Left colon (tissue), 2 donors: ENCODE data around the gene PEPD. TPM values are rescaled to one million over a fixed set of nuclear protein-coding genes. Genes with fewer than 3 reads are reported as not detected.
A peak's percentile ranks its signal among the peaks of the same experiment; 100 is the strongest.
"Not testable (repeated sequence)": the region's sequence is repeated elsewhere in the genome, so short reads cannot be mapped to it uniquely, and the experiment has no call there.

Experiments used
- ATAC-seq: fragments of 200-7000 bp; cut with Tn5 transposase; one replicate; pipeline ENCODE4 v1.9.1; 2020; ENCODE audit warnings: mild to moderate bottlenecking, moderate library complexity
- DNase-seq, 2 donors: peaks; one replicate each; pipeline ENCODE4 v3.0.0-alpha.2; 2020
- intact Hi-C, 2 donors: fragments of 100-400 bp; cut with DNase I in 1 of 2; cut with micrococcal nuclease in 1 of 2; formaldehyde crosslinking; loops; one replicate each; pipeline versions ENCODE4 v1.11.2 to v1.14.0; 2022; cut with DNase I, micrococcal nuclease
- total RNA-seq, 2 donors: library from RNA; stranded (reverse); fragmentation: NEBNext Ultra II Directional; extraction: Animal tissue kit (Norgen Biotek cat#: 25700); gene quantifications; one replicate each; pipeline ENCODE4 v1.2.1, GENCODE V29; 2021
- donor health status: DM: no; HTN: no; CAD: no.
- donor health status: DM: yes; HTN: yes; CAD: no.

Gene PEPD
- total RNA-seq, 2 donors from 2014 or later, result 35.7 to 86.1 TPM

DNA sequence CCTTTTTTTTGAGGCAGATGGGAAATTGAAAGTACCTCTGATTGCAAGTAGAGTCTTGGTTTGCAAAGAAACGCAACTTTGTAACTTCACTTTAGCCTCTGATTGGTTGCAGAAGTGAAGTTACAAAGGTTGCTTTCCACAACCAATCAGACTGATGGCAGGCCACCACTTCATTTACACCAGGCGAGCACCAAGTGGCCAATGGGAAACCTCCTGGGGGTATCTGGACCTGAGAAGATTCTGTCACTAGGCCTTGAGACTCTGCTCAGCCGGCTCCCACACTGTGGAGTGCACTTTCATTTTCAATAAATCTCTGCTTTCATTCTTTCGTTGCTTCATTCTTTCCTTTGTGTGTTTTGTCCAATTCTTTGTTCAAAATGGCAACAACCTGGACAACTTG is 19.1 kb downstream of the PEPD start:
- no peak for ATAC-seq
- intact Hi-C loops, result no loop called here

DNA sequence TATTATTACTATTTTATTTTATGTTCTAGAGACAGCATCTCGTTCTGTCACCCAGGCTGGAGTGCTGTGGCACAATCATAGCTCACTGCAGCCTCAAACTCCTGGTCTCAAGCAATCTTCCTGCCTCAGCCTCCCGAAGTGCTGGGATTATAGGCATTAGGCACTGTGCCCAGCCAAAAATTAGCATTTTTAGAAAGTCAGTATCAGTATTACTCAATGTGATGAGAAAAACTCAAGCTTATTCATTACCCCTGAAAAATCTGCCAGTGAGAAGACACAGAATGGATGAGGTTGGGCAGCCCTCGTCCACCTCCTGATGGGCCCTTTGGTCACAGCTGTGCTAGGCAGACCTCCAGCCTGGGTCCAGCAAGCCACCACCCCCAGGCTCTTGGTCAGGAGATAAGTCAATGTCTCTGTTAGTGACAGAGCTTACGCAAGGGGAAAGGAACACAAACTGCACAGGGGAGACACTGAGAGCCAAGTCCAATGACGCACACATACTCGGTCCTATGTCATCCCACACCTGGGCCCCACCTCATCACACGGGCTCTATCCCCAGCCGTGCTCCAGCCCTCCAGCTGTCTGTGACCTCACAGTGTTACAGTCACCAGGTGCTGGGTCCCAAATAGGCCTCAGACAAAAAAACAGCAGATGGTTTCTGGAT is 19.8 kb downstream of the PEPD start:
- DNase-seq (no peak), ATAC-seq (no peak)
- intact Hi-C loops, result no loop called here

More for the DNA sequence above, 19.1 kb downstream of the PEPD start:
- no peak for DNase-seq

DNA sequence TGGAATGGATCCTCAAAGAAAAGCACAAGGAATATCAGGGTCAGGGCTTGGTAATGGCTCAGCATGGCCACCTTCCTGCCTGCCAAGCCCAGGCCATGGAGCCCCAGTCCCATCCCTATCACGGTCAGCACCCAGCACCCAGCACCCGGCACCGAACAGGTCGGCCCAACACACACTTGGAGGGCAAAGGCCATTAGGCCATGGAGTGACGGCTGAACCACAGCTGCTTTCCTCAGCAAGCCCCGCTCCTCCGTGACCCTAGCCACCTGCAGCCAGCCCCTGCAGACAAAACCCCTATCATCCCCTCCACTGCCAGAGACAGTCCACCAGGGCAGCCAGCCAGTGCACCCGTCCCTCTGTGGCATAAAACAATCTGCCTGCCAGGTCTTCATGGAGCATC is 20.6 kb downstream of the PEPD start:
- no peak for DNase-seq
- ATAC-seq, result no peak
- intact Hi-C loops, result no loop called here

DNA sequence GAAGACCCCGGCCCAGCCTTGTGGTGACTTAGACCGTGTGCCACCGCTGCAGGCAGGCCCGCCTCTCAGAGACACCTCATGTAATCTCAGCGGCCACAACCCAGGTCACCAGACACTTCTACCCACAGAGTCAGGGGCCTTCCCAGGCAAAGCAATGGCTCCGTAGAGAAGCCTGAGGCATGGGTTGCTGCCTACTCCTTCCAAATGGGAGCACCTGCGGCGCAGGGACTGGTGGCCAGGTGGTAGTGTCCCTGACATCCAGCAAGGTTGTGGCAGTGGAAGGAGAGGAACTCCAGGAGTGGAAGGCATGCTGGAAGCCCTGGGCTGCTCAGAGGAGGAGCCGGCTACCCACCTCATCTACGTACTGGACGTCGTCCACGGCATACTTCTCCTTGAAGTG is 21.0 kb downstream of the PEPD start:
- DNase-seq (peak in 1 of 2 donors; percentile 10), ATAC-seq (no peak)
- intact Hi-C loops, result no loop called here

DNA sequence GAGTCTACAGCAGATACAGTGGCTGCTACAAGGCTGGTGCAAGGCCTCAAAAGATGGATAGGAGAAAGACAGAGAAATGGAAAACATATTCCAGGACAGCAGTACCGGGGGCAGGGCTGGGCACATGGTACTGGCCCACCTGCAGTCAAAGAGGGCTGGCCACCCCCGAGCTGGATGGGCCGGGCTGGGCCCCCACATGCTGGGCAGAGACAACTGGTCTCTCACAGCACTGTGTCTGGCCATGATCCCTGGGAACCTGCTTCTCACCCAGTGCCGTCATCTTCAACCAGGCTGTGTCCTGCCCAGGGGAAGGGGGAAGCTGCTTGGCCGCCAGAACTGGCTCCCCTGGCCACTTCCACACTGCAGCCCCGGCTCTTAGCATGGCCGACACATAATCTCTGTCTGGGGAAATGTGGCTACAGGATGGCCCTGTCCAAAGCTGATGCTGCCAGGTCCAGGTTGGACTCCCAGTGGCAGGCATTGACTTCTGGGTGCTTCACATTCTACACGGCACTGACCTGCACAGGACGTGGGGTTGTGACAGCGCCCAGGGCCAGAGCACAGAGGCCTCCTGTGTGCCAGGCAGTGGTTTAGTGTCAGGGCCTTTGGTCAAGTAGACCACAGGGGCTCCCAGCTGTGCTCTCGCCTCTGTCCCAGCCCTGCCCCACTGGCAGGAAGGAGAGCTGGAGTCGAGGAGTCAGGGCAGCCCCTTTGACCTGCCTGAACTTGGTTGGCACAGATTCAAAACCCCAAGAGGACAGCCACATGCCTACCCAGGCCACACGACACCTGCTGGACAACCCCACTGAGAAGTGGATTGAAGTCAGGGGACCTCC is 21.7 kb downstream of the PEPD start:
- intact Hi-C loops, result no loop called here
- no peak for DNase-seq
- ATAC-seq, result no peak

DNA sequence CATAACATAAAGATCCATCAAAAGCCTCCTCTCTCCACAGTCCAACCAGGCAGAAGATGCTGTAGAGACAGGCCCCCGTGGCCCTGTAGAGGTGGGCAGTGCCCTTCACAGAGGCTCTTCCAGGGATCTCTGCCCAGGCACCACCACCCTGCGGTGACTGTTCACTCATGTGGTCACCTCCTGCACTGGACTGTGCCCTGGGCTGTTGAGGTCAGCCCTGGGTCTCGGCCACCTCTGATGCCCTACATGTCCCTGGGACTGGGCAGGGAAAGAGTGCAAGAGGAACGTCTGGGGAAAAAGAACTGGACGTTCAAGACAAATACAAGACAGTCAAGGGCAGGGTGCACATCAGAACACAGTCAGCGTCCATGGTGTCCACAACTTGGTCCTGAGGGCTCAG is 22.3 kb downstream of the PEPD start:
- DNase-seq (no peak), ATAC-seq (no peak)
- intact Hi-C loops, result no loop called here

DNA sequence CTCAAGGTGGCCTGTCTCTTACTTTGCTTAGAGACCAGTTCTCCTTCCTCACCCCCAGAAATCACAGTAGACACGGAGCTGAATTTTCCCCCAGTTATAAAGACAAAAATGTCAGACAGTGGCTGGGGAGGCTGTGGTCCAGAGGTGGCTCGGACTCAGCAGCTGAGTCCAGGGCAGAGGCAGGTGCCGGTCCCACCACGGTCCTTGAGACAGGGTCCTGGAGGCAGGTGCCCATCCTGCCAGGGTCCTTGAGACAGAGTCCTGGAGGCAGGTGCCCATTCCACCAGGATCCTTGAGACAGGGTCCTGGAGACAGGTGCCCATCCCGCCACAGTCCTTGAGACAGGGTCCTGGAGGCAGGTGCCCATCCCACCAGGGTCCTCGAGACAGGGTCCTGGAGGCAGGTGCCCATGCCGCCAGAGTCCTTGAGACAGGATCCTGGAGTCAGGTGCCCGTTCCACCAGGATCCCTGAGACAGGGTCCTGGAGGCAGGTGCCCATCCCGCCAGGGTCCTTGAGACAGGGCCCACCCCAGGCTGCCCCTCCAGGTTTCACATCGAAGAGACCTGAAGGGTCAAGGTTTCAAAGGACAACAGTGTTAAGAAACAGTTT is 23.1 kb downstream of the PEPD start:
- ATAC-seq (no peak), DNase-seq (no peak)
- intact Hi-C loops, result no loop called here

DNA sequence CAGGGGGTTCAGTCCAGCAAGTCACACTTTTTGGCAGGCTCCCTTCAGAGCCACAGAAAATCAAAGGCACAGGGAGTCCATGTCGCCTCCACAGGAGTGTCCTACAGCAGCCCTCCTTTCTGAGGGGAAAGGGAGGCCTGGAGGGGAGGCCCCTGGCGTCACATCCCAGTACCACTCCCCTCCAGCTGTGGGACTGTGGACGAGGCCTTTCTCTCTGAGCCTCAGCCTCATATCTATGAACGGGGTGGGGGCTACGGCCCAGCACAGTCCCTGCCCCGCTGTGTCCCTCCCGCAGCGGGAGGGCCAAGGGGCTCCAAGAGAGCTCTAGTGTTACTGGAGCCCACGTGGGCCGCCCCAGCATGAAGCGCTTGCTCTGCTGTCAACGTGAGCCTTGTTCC is 23.8 kb downstream of the PEPD start:
- no peak for ATAC-seq
- DNase-seq, result no peak
- intact Hi-C loops, result no loop called here

DNA sequence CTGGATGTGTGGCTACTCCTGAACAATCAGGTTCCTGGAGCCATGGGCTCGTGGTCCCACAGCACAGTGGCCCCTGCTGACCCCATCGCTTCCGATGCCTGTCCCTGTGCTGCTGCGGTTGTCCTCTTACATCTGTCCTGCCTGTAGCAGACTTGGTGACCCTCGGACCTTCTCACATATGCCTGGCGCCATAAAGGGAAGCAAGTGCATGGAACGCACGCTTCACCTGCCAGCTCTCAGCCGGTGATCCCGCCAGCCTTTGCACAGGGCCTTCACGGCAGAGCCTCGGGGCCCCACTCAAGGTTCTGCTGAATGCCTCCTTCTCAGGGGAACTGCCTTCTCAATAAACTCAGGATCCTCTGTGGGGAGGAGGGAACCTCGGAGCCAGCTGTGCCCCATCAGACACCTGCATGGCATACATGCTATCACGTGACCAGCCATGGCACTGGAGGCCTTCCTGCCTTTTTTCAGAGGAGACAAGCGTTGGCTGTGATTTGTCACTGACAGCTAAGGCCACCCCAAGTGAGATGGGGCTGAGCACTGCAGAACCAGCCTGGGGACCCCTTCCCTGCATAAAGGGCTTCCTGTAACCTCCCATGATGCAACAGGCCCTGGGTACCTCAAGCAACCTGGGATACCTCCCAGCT is 24.3 kb downstream of the PEPD start:
- DNase-seq, result no peak
- no peak for ATAC-seq
- intact Hi-C loops, result no loop called here

DNA sequence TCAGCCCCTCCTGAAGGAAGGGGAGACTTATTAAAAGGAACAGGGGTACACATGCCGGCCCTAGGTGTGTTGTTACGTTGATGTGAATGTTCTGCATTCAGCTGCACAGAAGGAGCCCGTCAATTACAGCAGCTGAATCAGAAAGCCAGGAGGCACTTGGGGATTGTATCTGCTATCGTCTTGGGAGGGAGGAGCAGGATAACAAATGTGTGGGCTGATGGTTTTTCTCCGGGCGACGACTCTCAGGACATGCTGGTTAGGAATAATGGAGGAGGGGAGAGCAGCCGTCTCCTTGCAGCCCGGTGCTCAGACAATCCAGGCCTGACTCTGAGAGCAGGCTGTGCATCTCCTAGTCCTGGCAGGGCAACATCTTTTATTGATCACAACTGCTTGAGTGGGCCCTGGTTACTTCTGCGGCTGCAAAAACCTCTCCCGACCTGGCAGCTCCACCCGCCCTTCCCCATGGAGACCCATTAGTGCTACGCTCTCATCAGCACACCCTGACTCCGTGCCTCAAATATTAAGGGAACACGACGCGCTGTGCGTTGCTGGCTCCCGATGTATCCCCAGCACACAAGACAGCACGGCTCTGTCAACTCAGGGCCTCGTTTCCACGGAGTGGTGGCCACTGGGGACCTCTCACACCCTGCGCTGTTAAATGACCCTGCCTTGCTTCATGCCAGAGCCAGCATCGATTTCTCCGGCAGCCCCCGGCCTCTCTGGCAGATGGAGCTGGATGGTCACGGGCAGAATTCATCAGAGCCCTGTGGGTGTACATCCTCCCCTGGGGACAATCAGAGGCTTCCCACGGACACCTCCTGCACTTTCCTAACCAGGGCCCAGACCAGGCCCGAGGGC is 25.3 kb downstream of the PEPD start:
- ATAC-seq (no peak), DNase-seq (no peak)
- intact Hi-C loops, result no loop called here

DNA sequence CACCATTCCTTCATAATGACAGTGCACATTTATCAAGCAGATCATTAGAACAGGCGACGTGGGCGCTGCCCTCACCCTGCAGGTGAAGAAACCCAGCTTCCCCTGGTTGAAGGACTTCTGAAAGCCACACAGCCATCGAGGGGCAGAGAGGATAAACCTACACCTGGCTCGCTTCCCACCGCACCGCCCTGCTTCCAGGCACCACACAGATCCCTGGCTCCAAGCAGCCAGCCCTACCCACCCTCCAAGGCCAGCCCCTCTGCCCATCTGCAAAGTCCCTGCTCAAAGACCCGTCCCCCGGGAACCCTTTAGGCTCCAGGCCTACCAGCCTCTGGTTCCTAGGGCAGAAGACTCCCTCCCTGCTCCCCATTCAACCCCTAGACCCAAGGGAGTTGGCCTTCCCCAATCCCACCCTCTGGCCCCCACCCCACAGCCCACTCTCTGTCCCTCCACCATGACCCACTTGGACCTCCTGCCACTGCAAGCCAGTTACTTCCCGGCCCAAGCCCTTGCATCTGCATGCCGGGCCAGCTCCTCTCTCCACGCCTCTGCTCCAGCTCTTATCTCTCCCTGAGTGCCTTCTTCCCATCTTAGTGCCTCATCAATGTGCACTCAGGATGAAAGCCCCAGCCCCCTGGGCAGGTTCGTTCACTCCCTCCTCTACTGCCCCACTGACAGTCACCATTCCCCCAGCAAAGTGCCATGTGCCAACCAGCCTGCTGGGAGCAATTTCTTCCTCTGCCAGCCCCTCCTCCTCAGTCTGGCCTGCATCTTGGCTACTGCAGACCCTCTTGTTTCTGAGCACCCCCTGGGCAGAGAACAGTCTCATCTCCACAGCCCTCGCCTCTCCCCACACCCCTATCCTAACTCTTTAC is 28.0 kb downstream of the PEPD start:
- intact Hi-C loops, result no loop called here
- no peak for ATAC-seq
- DNase-seq, result no peak

DNA sequence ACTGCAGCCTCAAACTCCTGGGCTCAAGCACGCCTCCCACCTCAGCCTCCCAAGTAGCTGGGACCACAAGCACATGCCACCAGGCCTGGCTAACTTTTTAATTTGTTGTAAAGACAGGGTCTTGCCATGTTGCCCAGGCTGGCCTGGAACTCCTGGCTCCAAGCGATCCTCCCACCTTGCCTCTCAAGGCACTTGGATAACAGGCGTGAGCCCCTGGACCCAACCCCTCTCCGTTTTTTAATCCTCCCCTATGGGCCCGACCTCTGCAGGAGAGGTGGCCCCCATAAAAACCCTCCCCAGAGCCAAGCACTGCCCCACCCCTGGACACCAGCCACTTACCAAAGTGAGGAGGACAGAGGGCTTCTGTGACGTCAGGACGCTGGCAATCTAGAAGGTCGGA is 28.6 kb downstream of the PEPD start:
- intact Hi-C loops, result no loop called here
- ATAC-seq, result no peak
- no peak for DNase-seq

DNA sequence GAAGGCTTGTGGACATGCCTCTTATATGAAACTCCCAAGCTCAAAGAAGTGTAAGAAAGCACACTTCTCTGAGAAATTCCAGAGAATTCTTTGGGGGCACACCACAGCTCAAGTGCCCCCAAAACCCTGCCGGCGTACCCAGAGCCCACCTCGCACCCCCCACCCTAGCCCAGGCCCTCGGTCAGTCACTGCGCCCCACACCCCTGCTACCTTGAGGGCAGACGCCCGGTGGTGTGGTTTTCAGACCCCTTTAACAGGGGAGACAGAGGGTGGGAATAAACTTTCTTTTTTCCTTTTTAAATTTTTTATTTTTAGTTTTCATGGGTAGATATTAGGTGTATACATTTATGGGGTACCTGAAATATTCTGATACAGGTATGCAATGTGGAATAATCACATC is 29.5 kb downstream of the PEPD start:
- DNase-seq (no peak), ATAC-seq (no peak)
- intact Hi-C loops, result no loop called here

DNA sequence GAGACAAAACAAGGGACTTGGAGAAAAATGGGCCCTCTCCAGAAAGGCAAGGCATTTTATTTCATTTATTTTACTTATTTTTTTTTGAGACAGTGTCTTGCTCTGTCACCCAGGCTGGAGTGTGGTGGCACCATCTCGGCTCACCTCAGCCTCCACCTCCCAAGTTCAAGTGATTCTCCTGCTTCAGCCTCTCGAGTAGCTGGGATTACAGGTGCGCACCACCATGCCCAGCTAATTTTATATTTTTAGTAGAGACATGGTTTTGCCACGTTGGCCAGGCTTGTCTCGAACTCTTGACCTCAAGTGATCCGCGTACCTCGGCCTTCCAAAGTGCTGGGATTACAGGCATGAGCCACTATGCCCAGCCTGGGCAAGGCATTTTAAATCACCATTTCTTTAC is 31.0 kb downstream of the PEPD start:
- DNase-seq, ATAC-seq, intact Hi-C loops: not testable (repeated sequence)

DNA sequence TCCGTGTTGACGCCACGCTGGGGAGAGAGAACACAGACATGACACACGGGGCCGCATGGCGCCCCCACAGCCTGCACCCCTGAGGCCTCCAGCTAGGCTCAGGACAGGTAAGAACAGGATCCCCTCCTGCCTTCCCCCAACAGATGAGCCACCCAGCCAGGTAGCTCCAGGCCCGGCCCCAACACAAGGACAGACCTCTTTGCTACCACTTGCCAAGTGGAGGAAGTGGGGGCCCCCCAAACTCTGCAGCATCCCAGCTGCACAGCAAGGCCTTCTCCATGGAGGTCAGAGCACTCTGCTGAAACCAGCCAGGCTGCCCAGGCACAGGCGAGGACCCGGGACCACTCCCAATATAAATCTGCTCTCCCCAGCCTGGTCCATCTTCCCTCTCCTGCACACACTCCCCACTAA is 31.5 kb downstream of the PEPD start:
- intact Hi-C loops, result no loop called here
- ATAC-seq (no peak), DNase-seq (no peak)

DNA sequence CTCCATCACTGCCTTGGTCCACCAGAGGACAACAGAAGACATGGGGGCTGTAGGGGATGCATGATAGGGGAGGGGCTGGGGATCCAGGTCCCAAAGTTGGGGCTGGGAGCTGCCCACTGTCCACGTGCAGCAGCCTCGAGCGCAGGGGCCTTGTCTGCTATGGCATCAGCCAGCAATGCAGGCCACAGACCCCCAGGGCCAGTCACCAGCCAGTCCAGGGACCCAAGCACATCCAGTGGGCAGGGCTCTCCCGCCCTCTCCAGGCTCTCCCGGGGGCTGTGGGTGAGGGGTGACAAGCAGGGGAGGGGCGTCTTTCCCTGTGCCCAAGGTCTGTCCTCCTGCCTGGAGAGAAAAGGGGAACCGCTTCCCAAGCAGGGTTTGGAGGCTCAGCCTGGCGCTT is 32.8 kb downstream of the PEPD start:
- no peak for ATAC-seq
- intact Hi-C loops, result no loop called here
- no peak for DNase-seq

DNA sequence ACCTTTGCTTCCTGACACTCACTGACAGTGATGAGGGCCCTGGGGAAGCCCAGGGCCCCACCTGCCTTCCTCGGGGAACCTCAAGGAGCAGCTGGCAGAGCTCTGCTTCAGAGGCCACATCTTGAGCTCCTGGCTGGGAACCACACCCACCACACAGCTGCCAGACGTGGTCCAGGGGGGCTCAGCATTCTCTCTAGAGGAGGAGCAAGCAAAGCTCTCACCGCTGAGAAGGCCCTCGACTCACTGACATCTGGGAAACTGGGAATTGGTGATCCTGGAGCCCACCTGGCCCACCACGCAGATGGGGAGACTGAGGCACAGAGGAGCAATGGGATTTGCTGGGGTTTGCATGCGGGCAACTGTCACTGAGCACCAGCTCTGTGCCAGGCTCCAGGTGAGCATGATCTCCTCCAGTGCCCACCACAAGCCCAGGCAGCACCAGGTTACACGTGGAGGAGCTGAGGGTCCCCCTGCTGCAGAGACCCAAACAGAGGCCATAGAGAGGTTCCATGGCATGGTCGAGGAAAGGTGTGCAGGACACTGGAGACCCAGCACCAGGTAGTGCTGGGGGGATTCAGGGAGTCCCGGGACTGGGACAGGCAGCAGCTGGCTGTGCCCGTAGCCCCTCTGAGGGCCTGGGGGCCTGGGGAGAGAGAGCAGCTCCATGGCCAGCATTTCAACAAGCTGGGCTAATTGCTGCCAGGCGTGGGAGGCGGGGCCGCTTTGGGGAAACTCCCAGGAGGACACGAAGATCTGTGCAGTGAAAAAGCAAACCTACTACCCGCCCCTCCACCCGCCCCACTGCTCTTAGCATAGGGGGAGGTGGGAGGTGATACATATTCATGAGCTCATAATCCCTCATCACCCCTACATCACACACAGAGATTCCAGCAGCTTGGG is 33.4 kb downstream of the PEPD start:
- DNase-seq (no peak), ATAC-seq (no peak)
- intact Hi-C loops, result no loop called here
